ENCODE measurements around the gene DNAJB11.
"Not testable (repeated sequence)": the region's sequence is repeated elsewhere in the genome, so short reads cannot be mapped to it uniquely, and the experiment has no call there.

DNAJB11 gene

GRCh38 chr3:186582541-186582940 is 12.0 kb downstream of the DNAJB11 start:
- Histone ChIP-seq H3K4me3 (ENCODE audit: insufficient read depth, low read depth, low read length, poor library complexity, severe bottlenecking) (no peak overlapping the region), H3K4me1 (ENCODE audit: control insufficient read depth, insufficient read depth, low read length, poor library complexity, severe bottlenecking) (no peaks in the 10 kb centered on the region), H3K27me3 (replicated peaks; ENCODE audit: control insufficient read depth, insufficient read depth, low read length, poor library complexity, severe bottlenecking) (no peaks in the 10 kb centered on the region), H3K9me3 (ENCODE audit: control insufficient read depth, low read length) (no peaks in the 10 kb centered on the region), H3K36me3 (ENCODE audit: control insufficient read depth, insufficient read depth, low read length) (peaks cover 68% of the 10 kb centered on the region), H3K27ac (ENCODE audit: insufficient read depth, low read length, poor library complexity, severe bottlenecking) (no peak overlapping the region)
- DNase-seq: no peak

GRCh38 chr3:186583831-186584230 is 13.3 kb downstream of the DNAJB11 start:
- Histone ChIP-seq H3K9me3 (ENCODE audit: control insufficient read depth, low read length) (no peaks in the 10 kb centered on the region), H3K36me3 (ENCODE audit: control insufficient read depth, insufficient read depth, low read length) (peaks cover 58% of the 10 kb centered on the region), H3K27me3 (replicated peaks; ENCODE audit: control insufficient read depth, insufficient read depth, low read length, poor library complexity, severe bottlenecking) (no peaks in the 10 kb centered on the region), H3K27ac (ENCODE audit: insufficient read depth, low read length, poor library complexity, severe bottlenecking) (no peak overlapping the region), H3K4me3 (ENCODE audit: insufficient read depth, low read depth, low read length, poor library complexity, severe bottlenecking) (no peak overlapping the region), H3K4me1 (ENCODE audit: control insufficient read depth, insufficient read depth, low read length, poor library complexity, severe bottlenecking) (no peaks in the 10 kb centered on the region)
- DNase-seq: no peak

GRCh38 chr3:186586245-186586644 is 15.7 kb downstream of the DNAJB11 start:
- not testable (repeated sequence) for H3K27me3 ChIP-seq (replicated peaks; ENCODE audit: control insufficient read depth, insufficient read depth, low read length, poor library complexity, severe bottlenecking); H3K4me1 ChIP-seq (ENCODE audit: control insufficient read depth, insufficient read depth, low read length, poor library complexity, severe bottlenecking); H3K27ac ChIP-seq (ENCODE audit: insufficient read depth, low read length, poor library complexity, severe bottlenecking); DNase-seq; H3K4me3 ChIP-seq (ENCODE audit: insufficient read depth, low read depth, low read length, poor library complexity, severe bottlenecking); H3K9me3 ChIP-seq (ENCODE audit: control insufficient read depth, low read length)
- peaks cover 49% of the 10 kb centered on the region for H3K36me3 ChIP-seq (ENCODE audit: control insufficient read depth, insufficient read depth, low read length)

GRCh38 chr3:186587183-186587582 is 16.7 kb downstream of the DNAJB11 start:
- DNase-seq: no peak
- Histone ChIP-seq H3K36me3 (ENCODE audit: control insufficient read depth, insufficient read depth, low read length) (peaks cover 40% of the 10 kb centered on the region), H3K4me1 (ENCODE audit: control insufficient read depth, insufficient read depth, low read length, poor library complexity, severe bottlenecking) (no peaks in the 10 kb centered on the region), H3K4me3 (ENCODE audit: insufficient read depth, low read depth, low read length, poor library complexity, severe bottlenecking) (no peak overlapping the region), H3K27ac (ENCODE audit: insufficient read depth, low read length, poor library complexity, severe bottlenecking) (no peak overlapping the region), H3K9me3 (ENCODE audit: control insufficient read depth, low read length) (no peaks in the 10 kb centered on the region), H3K27me3 (replicated peaks; ENCODE audit: control insufficient read depth, insufficient read depth, low read length, poor library complexity, severe bottlenecking) (no peaks in the 10 kb centered on the region)

GRCh38 chr3:186588632-186589031 is 18.1 kb downstream of the DNAJB11 start:
- no peak overlapping the region for H3K27ac ChIP-seq (ENCODE audit: insufficient read depth, low read length, poor library complexity, severe bottlenecking)

GRCh38 chr3:186589121-186589520 is 18.6 kb downstream of the DNAJB11 start:
- no peak for DNase-seq
- Histone ChIP-seq H3K36me3 (ENCODE audit: control insufficient read depth, insufficient read depth, low read length) (peaks cover 21% of the 10 kb centered on the region), H3K27ac (ENCODE audit: insufficient read depth, low read length, poor library complexity, severe bottlenecking) (no peak overlapping the region), H3K4me3 (ENCODE audit: insufficient read depth, low read depth, low read length, poor library complexity, severe bottlenecking) (no peak overlapping the region), H3K27me3 (replicated peaks; ENCODE audit: control insufficient read depth, insufficient read depth, low read length, poor library complexity, severe bottlenecking) (no peaks in the 10 kb centered on the region), H3K9me3 (ENCODE audit: control insufficient read depth, low read length) (no peaks in the 10 kb centered on the region), H3K4me1 (ENCODE audit: control insufficient read depth, insufficient read depth, low read length, poor library complexity, severe bottlenecking) (no peaks in the 10 kb centered on the region)

More at GRCh38 chr3:186588632-186589031, 18.1 kb downstream of the DNAJB11 start:
- Histone ChIP-seq H3K27me3 (replicated peaks; ENCODE audit: control insufficient read depth, insufficient read depth, low read length, poor library complexity, severe bottlenecking) (no peaks in the 10 kb centered on the region), H3K9me3 (ENCODE audit: control insufficient read depth, low read length) (no peaks in the 10 kb centered on the region), H3K4me1 (ENCODE audit: control insufficient read depth, insufficient read depth, low read length, poor library complexity, severe bottlenecking) (no peaks in the 10 kb centered on the region), H3K4me3 (ENCODE audit: insufficient read depth, low read depth, low read length, poor library complexity, severe bottlenecking) (no peak overlapping the region), H3K36me3 (ENCODE audit: control insufficient read depth, insufficient read depth, low read length) (peaks cover 25% of the 10 kb centered on the region)
- DNase-seq: no peak

GRCh38 chr3:186589856-186590579 is 19.5 kb downstream of the DNAJB11 start:
- no peak overlapping the region for H3K27ac ChIP-seq (ENCODE audit: insufficient read depth, low read length, poor library complexity, severe bottlenecking)
- H3K9me3 ChIP-seq (ENCODE audit: control insufficient read depth, low read length): no peaks in the 10 kb centered on the region
- H3K27me3 ChIP-seq (replicated peaks; ENCODE audit: control insufficient read depth, insufficient read depth, low read length, poor library complexity, severe bottlenecking): no peaks in the 10 kb centered on the region
- no peak for DNase-seq
- no peaks in the 10 kb centered on the region for H3K4me1 ChIP-seq (ENCODE audit: control insufficient read depth, insufficient read depth, low read length, poor library complexity, severe bottlenecking)
- no peak overlapping the region for H3K4me3 ChIP-seq (ENCODE audit: insufficient read depth, low read depth, low read length, poor library complexity, severe bottlenecking)
- peaks cover 12% of the 10 kb centered on the region for H3K36me3 ChIP-seq (ENCODE audit: control insufficient read depth, insufficient read depth, low read length)

- Histone ChIP-seq H3K9me3 (ENCODE audit: control insufficient read depth, low read length) (no peaks in the 10 kb centered on the region), H3K27me3 (replicated peaks; ENCODE audit: control insufficient read depth, insufficient read depth, low read length, poor library complexity, severe bottlenecking) (no peaks in the 10 kb centered on the region), H3K4me1 (ENCODE audit: control insufficient read depth, insufficient read depth, low read length, poor library complexity, severe bottlenecking) (no peaks in the 10 kb centered on the region), H3K4me3 (ENCODE audit: insufficient read depth, low read depth, low read length, poor library complexity, severe bottlenecking) (no peak overlapping the region), H3K36me3 (ENCODE audit: control insufficient read depth, insufficient read depth, low read length) (peaks cover 6% of the 10 kb centered on the region), H3K27ac (ENCODE audit: insufficient read depth, low read length, poor library complexity, severe bottlenecking) (no peak overlapping the region)
- DNase-seq: no peak
These were observed 20.2 kb downstream of the DNAJB11 start for GRCh38 chr3:186590580-186591295.

GRCh38 chr3:186592682-186593081 is 22.2 kb downstream of the DNAJB11 start:
- no peak overlapping the region for H3K4me3 ChIP-seq (ENCODE audit: insufficient read depth, low read depth, low read length, poor library complexity, severe bottlenecking)
- H3K27me3 ChIP-seq (replicated peaks; ENCODE audit: control insufficient read depth, insufficient read depth, low read length, poor library complexity, severe bottlenecking): no peaks in the 10 kb centered on the region
- H3K9me3 ChIP-seq (ENCODE audit: control insufficient read depth, low read length): no peaks in the 10 kb centered on the region
- DNase-seq: no peak
- H3K36me3 ChIP-seq (ENCODE audit: control insufficient read depth, insufficient read depth, low read length): no peaks in the 10 kb centered on the region
- H3K4me1 ChIP-seq (ENCODE audit: control insufficient read depth, insufficient read depth, low read length, poor library complexity, severe bottlenecking): no peaks in the 10 kb centered on the region
- H3K27ac ChIP-seq (ENCODE audit: insufficient read depth, low read length, poor library complexity, severe bottlenecking): no peak overlapping the region

GRCh38 chr3:186593862-186594261 is 23.3 kb downstream of the DNAJB11 start:
- Histone ChIP-seq H3K4me3 (ENCODE audit: insufficient read depth, low read depth, low read length, poor library complexity, severe bottlenecking) (no peak overlapping the region), H3K36me3 (ENCODE audit: control insufficient read depth, insufficient read depth, low read length) (no peaks in the 10 kb centered on the region), H3K4me1 (ENCODE audit: control insufficient read depth, insufficient read depth, low read length, poor library complexity, severe bottlenecking) (no peaks in the 10 kb centered on the region), H3K27me3 (replicated peaks; ENCODE audit: control insufficient read depth, insufficient read depth, low read length, poor library complexity, severe bottlenecking) (no peaks in the 10 kb centered on the region), H3K9me3 (ENCODE audit: control insufficient read depth, low read length) (no peaks in the 10 kb centered on the region), H3K27ac (ENCODE audit: insufficient read depth, low read length, poor library complexity, severe bottlenecking) (no peak overlapping the region)
- no peak for DNase-seq
